GM18499 (cell line): ENCODE measurements around the gene MAD1L1.
"Not testable (repeated sequence)": the region's sequence is repeated elsewhere in the genome, so short reads cannot be mapped to it uniquely, and the experiment has no call there.

Source experiments
- ATAC-seq: cut with Tn5 transposase; IDR thresholded peaks from one replicate; pipeline ENCODE4 v1.9.1; 2021; ENCODE audit warnings: moderate number of reproducible peaks; ENCODE audit not compliant: insufficient read depth, unreplicated experiment

MAD1L1 gene

GRCh38 chr7:2232766-2233520 lies at the start of gene MAD1L1:
Gene MAD1L1, minus strand, starts transcription at chr7:2232945. Its CDS starts 2,812 bp downstream, at chr7:2230133.
- ATAC-seq: no peak

GRCh38 chr7:2282185-2282751 lies 49.5 kb upstream of the MAD1L1 start:
- no peak for ATAC-seq

- no peak for ATAC-seq
Measured at GRCh38 chr7:2281541-2281940, 48.8 kb upstream of the MAD1L1 start.

GRCh38 chr7:2280424-2280823 lies 47.7 kb upstream of the MAD1L1 start:
- no peak for ATAC-seq

GRCh38 chr7:2279896-2280295 lies 47.2 kb upstream of the MAD1L1 start:
- ATAC-seq: no peak

- no peak for ATAC-seq
Measured at GRCh38 chr7:2278026-2278425, 45.3 kb upstream of the MAD1L1 start.

- ATAC-seq: no peak
Measured at GRCh38 chr7:2276107-2276506, 43.4 kb upstream of the MAD1L1 start.

- ATAC-seq: no peak
Measured at GRCh38 chr7:2275101-2275500, 42.4 kb upstream of the MAD1L1 start.

- ATAC-seq: no peak
Measured at GRCh38 chr7:2274666-2275065, 41.9 kb upstream of the MAD1L1 start.

- no peak for ATAC-seq
Measured at GRCh38 chr7:2273866-2274265, 41.1 kb upstream of the MAD1L1 start.

- ATAC-seq: no peak
Measured at GRCh38 chr7:2272031-2272430, 39.3 kb upstream of the MAD1L1 start.

GRCh38 chr7:2271273-2272026 lies 38.7 kb upstream of the MAD1L1 start:
- no peak for ATAC-seq

GRCh38 chr7:2270495-2270894 lies 37.8 kb upstream of the MAD1L1 start:
- no peak for ATAC-seq

- ATAC-seq: no peak
Measured at GRCh38 chr7:2269991-2270460, 37.3 kb upstream of the MAD1L1 start.

GRCh38 chr7:2269089-2269990 lies 36.6 kb upstream of the MAD1L1 start:
- ATAC-seq: not testable (repeated sequence)

- no peak for ATAC-seq
Measured at GRCh38 chr7:2266911-2267310, 34.2 kb upstream of the MAD1L1 start.

- no peak for ATAC-seq
Measured at GRCh38 chr7:2264158-2264557, 31.4 kb upstream of the MAD1L1 start.

GRCh38 chr7:2263176-2263575 lies 30.4 kb upstream of the MAD1L1 start:
- ATAC-seq: no peak

GRCh38 chr7:2261611-2262010 lies 28.9 kb upstream of the MAD1L1 start:
- ATAC-seq: no peak

- no peak for ATAC-seq
Measured at GRCh38 chr7:2260820-2261219, 28.1 kb upstream of the MAD1L1 start.
